Tibial nerve (tissue), 4 donors: ENCODE data around the gene GM2A.

ENCODE experiments used
- CTCF ChIP-seq, 5 experiments: fragments of 200-600 bp in 3 of 5; fragments of 450-650 bp in 2 of 5; sonication (generic) in 3 of 5; IDR thresholded peaks; one replicate each; pipeline ENCODE4 v1.5.1; 2016 to 2019; ENCODE audit warnings: antibody characterized with exemption in 5 of 5, mild to moderate bottlenecking in 3 of 5, moderate library complexity in 2 of 5
- EP300 ChIP-seq, 2 donors: sonication (generic); formaldehyde crosslinking; IDR thresholded peaks; one replicate each; pipeline ENCODE4 v1.6.1; 2017; ENCODE audit warnings: antibody characterized with exemption in 2 of 2, mild to moderate bottlenecking in 1 of 2
- POLR2A ChIP-seq, 2 donors: fragments of 450-650 bp; IDR thresholded peaks; one replicate each; pipeline ENCODE4 v1.6.1; 2017; ENCODE audit warnings: antibody characterized with exemption in 2 of 2, mild to moderate bottlenecking in 2 of 2, moderate library complexity in 2 of 2

DNA sequence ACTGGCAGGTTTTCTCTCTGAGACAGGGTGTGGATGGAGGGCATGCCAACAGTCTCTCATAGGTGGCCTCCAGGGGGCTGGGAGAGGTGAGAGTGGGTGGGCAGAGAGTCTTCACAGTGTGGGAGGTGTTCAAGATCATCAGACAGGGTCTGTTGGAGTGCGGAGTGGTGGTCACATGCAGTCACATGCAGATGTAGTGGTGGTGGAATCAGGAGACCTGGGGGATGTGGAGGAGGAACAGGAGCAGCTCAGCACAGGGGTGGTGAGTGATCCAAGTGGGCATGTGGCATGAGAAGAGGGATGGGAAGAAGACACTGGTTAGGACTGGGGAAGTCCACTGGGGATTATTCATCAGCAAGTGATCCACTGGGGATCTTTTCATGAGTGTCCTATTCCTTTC is 5.8 kb downstream of the GM2A start:
- TF ChIP-seq POLR2A (IDR thresholded peaks at IDR 0.05) (no peak), CTCF (IDR thresholded peaks at IDR 0.05) (no peak), EP300 (IDR thresholded peaks at IDR 0.05) (no peak)
